Measurements from ENCODE around the gene ACOT13.
A peak's percentile ranks its signal among the peaks of the same experiment; 100 is the strongest.
"Not testable (repeated sequence)": the region's sequence is repeated elsewhere in the genome, so short reads cannot be mapped to it uniquely, and the experiment has no call there.

ACOT13 gene

DNA sequence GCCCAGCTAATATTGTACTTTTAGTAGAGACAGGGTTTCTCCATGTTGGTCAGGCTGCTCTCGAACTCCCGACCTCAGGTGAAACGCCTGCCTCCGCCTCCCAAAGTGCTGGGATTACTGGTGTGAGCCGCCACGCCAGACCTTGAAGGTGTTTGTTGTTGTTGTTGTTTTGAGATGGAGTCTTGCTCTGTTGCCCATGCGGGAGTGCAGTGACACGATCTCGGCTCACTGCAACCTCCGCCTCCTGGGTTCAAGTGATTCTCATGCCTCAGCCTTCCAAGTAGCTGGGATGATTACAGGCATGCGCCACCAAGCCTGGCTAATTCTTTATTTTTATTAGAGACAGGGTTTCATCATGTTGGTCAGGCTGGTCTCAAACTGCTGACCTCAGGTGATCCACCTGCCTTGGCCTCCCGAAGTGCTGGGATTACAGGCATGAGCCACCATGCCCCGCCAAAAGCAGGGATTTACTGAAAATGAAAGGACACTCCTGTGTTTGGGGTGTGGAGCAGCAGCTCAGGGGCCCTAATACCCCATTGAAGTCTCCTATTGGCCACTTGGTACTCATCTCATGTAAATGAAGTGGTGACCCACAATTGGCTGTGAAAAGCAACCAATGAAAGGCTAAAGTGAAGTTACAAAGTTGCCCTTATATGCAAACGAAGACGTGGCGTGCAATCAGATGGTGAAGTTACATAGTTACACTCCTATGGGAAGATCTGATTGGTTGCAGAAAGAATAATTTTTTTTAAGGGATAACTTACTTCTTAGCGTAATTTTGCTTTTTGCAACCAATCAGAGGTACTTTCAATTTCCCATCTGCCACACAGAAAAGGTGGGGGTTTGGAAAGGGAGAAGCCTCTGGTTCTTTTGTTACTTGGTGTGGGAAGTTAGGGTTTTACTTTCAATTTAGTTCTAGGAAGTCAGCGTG lies 1.5 kb downstream of the ACOT13 start:
- H3K27me3 Mint-ChIP-seq; H3K27ac Mint-ChIP-seq; ATAC-seq (ENCODE audit: low read depth); H3K9me3 Mint-ChIP-seq; DNase-seq (ENCODE audit: low spot score in 2 of 2): not testable (repeated sequence)
- Mint-ChIP-seq H3K4me1 (peaks cover 27% of the 10 kb centered on the region), H3K36me3 (peaks cover 15% of the 10 kb centered on the region), H3K4me3 (peak overlapping the region; percentile 99)

DNA sequence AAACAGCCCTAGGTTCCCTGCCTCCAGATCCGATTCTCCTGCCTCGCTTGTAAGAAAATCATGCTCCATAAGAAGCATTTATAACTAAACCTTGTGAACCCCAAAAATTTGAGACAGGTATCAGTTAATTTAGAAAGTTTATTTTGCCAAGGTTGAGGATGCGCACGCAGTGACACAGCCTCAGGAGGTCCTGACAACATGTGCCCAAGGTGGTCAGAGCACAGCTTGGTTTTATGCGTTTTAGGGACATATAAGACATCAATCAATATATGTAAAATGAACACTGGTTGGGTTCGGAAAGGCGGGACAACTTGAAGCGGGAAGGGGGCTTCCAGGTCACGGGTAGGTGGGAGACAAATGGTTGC lies 2.1 kb downstream of the ACOT13 start:
- H3K27me3 Mint-ChIP-seq, result no peaks in the 10 kb centered on the region
- ATAC-seq (ENCODE audit: low read depth), result no peak

DNA sequence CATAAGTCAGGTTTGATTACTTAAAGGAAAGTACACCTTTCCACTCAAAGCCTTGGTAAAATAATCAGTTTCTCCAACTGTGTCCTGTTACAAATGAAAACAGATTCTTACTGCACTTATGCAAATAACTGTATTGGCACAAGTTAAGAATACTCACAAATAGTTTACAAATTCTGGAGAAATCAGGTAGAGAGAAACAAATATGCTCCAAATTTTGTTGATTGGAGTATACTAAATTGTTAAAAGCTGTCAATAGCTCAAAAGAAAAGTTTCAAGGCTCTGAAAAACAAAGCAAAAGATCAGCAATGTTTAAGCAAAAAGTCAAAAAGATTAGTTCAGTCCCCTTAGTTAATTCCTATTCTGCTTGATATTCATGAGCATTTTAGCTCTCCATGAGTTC lies 3.6 kb downstream of the ACOT13 start:
- H3K27me3 Mint-ChIP-seq; ATAC-seq (ENCODE audit: low read depth); H3K9me3 Mint-ChIP-seq; DNase-seq (ENCODE audit: low spot score in 2 of 2); H3K27ac Mint-ChIP-seq; H3K4me3 Mint-ChIP-seq: not testable (repeated sequence)
- H3K4me1 Mint-ChIP-seq, result peaks cover 11% of the 10 kb centered on the region
- peaks cover 13% of the 10 kb centered on the region for H3K36me3 Mint-ChIP-seq

More for the DNA sequence above, 2.1 kb downstream of the ACOT13 start:
- Mint-ChIP-seq H3K9me3 (peaks cover 1% of the 10 kb centered on the region), H3K36me3 (peaks cover 12% of the 10 kb centered on the region), H3K27ac (no peak overlapping the region), H3K4me3 (no peak overlapping the region), H3K4me1 (peaks cover 23% of the 10 kb centered on the region)
- no peak for DNase-seq (ENCODE audit: low spot score in 2 of 2)

DNA sequence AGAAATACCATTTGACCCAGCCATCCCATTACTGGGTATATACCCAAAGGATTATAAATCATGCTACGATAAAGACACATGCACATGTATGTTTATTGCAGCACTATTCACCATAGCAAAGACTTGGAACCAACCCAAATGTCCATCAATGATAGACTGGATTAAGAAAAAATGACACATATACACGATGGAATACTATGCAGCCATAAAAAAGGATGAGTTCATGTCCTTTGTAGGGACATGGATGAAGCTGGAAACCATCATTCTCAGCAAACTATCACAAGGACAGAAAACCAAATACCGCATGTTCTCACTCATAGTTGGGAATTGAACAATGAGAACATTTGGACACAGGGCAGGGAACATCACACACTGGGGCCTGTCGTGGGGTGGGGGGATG lies 4.2 kb downstream of the ACOT13 start:
- not testable (repeated sequence) for H3K4me1 Mint-ChIP-seq; H3K27me3 Mint-ChIP-seq; H3K27ac Mint-ChIP-seq; H3K9me3 Mint-ChIP-seq; H3K4me3 Mint-ChIP-seq; DNase-seq (ENCODE audit: low spot score in 2 of 2); ATAC-seq (ENCODE audit: low read depth)
- H3K36me3 Mint-ChIP-seq, result peaks cover 13% of the 10 kb centered on the region

DNA sequence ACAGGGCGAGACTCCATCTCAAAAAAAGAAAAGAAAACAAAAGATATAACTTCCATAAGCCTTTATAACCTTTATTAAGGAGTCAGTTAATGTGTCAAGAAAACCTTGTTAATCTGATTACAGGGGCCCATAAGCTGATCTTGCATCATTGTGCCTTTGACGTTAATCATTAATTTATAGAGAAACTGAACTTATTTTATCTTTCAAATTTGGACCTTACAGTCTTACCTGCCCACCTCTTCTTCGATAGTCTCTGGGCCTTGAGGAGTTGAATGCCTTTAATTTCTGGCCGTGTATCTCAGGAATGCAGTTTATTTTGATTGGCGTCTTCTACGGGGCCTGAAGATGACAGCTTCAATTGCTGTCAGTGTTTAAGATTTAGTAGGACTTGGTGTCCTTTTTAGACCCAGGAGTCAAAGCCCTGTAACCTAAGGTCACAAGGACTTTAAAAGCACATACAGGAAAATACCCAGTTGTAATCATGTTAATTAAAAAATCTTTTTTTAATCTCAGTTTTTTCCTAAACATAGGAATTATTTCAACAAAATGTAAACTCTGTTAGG lies 5.8 kb downstream of the ACOT13 start:
- ATAC-seq (ENCODE audit: low read depth), result no peak
- no peak for DNase-seq (ENCODE audit: low spot score in 2 of 2)
- peaks cover 15% of the 10 kb centered on the region for H3K36me3 Mint-ChIP-seq
- peaks cover 1% of the 10 kb centered on the region for H3K9me3 Mint-ChIP-seq
- H3K27ac Mint-ChIP-seq, result no peak overlapping the region
- H3K4me3 Mint-ChIP-seq, result no peak overlapping the region
- H3K4me1 Mint-ChIP-seq, result peaks cover 2% of the 10 kb centered on the region
- no peaks in the 10 kb centered on the region for H3K27me3 Mint-ChIP-seq

DNA sequence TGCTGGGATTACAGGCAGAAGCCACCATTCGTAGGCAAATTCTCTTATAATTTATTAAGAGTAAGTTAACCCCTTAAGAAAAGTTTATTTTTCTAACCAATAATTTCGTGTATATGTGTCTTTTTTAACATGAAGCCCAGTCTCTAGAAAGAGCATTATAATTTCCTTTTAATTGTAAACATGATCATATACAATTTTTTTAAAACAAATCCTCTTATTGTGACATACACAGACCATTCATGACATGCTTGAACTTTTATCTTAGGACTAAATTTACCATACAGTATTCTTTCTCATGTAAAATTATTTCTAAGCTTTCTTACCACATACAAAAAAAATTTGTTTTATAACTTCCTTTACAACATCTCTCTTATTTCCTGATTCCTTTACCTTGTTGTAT lies 6.7 kb downstream of the ACOT13 start:
- Mint-ChIP-seq H3K27ac (no peak overlapping the region), H3K36me3 (peaks cover 15% of the 10 kb centered on the region)

DNA sequence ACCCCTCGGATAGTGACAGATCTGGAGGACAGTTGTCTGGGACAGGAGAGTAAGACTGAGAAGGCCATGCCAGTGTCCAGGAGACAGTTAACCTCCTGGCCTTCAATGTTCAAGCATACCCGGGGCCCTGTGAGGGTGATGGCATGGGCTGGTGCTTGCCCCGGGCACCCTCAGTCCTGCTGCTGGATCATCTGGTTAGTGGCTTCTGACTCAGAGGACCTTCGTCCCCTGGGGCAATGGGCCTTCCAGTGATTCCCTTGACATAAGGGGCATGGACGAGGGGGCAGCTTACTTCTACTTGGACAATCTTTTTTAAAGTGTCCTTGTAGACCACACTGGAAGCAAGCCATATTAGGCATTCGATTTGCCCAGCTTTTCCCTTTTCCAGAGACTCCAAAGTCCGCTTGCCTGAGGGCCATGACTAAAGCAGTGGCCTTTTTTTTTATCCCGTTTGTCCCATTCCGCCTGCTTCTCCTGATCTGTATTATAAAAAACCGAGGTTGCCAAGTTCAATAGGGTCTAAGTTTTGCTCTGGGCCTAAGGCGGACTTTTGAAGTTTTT lies 12.0 kb downstream of the ACOT13 start:
- H3K4me3 Mint-ChIP-seq; DNase-seq (ENCODE audit: low spot score in 2 of 2); H3K27ac Mint-ChIP-seq; ATAC-seq (ENCODE audit: low read depth); H3K4me1 Mint-ChIP-seq; H3K9me3 Mint-ChIP-seq; H3K27me3 Mint-ChIP-seq: not testable (repeated sequence)
- peaks cover 14% of the 10 kb centered on the region for H3K36me3 Mint-ChIP-seq

More for the DNA sequence above, 6.7 kb downstream of the ACOT13 start:
- Mint-ChIP-seq H3K4me1 (peaks cover 2% of the 10 kb centered on the region), H3K27me3 (no peaks in the 10 kb centered on the region), H3K9me3 (peaks cover 1% of the 10 kb centered on the region), H3K4me3 (no peak overlapping the region)
- no peak for DNase-seq (ENCODE audit: low spot score in 2 of 2)
- ATAC-seq (ENCODE audit: low read depth), result no peak

DNA sequence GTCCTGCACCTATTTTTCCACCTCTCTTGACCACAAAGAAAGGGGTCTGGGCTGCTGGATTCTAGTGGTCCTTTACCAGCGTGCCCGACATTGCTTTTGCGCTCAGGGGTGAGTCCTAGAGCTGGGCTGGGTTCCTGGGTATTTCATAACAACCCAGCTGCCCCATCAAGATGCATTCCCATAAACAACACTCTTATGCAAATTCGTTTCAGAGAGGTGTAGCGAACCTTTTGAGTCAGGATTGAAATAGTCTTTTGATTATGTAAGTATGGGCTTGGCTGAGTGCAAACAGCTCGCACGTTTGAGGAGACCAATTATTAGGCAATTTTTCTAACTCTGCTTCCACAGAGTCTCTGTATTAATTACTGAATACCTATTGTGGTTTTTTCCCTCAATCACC lies 13.7 kb downstream of the ACOT13 start:
- DNase-seq (ENCODE audit: low spot score in 2 of 2) (no peak), ATAC-seq (ENCODE audit: low read depth) (no peak)
- Mint-ChIP-seq H3K9me3 (no peaks in the 10 kb centered on the region), H3K27me3 (no peaks in the 10 kb centered on the region), H3K27ac (no peak overlapping the region), H3K4me1 (peaks cover 9% of the 10 kb centered on the region), H3K36me3 (peaks cover 11% of the 10 kb centered on the region), H3K4me3 (no peak overlapping the region)

DNA sequence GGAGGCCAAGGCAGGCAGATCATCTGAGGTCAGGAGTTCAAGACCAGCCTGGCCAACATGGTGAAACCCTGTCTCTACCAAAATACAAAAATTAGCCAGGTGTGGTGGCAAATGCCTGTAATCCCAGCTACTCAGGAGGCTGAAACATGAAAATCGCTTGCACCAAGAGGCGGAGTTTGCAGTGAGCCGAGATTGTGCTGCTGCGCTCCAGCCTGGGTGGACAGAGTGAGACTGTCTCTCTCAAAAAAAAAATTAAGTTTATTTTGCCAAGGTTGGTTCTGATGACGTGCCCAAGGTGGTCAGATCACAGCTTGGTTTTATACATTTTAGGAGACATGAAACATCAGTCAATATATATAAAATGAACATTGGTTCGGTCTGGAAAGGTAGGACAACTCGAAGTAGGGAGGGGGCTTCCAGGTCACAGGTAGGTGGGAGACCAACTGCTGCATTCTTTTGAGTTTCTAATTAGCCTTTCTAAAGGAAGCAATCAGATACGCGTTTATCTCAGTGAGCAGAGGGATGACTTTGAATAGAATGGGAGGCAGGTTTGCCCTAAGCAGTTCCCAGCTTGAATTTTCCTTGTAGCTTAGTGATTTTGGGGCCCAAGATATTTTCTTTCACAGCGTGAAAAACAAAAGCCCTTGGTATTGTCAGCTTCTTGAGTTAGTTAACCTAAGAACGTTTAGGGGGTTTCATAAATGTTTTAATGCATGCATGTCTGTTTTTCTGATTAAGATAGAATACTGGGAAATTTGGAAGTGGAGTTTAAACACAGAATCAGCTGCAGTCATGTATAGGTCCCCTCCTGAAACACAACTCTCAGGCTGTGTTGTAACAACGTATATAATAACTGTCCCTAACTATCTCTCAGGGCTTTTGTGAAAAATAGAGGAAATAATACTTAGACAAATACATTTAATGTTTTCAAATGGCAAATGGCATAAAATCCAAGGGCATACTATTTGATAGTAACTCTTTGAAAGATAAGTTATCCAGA lies 16.7 kb downstream of the ACOT13 start:
- H3K36me3 Mint-ChIP-seq, result peaks cover 17% of the 10 kb centered on the region
- H3K27me3 Mint-ChIP-seq, result no peaks in the 10 kb centered on the region
- no peak overlapping the region for H3K4me3 Mint-ChIP-seq
- ATAC-seq (ENCODE audit: low read depth), result no peak
- no peaks in the 10 kb centered on the region for H3K9me3 Mint-ChIP-seq
- no peak overlapping the region for H3K27ac Mint-ChIP-seq
- H3K4me1 Mint-ChIP-seq, result peaks cover 7% of the 10 kb centered on the region
- DNase-seq (ENCODE audit: low spot score in 2 of 2), result no peak

DNA sequence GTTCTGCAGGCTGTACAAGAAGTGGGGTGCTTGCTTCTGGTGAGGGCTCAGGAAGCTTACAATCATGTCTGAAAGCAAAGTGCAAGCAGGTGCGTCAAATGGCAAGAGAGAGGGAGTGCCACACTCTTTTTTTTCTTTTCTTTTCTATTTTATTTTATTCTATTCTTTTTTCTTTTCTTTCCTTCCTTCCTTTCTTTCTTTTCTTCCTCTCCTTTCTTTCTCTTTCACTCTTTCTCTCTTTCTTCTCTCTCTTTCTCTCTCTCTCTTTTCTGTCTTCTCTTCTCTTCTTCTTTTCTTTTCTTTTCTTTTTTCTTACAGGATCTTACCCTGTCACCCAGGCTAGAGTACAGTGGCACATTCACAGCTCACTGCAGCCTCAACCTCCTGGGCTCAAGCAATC lies 19.5 kb downstream of the ACOT13 start:
- no peak overlapping the region for H3K4me3 Mint-ChIP-seq
- DNase-seq (ENCODE audit: low spot score in 2 of 2) (no peak), ATAC-seq (ENCODE audit: low read depth) (no peak)
- H3K27me3 Mint-ChIP-seq, result no peaks in the 10 kb centered on the region
- peaks cover 16% of the 10 kb centered on the region for H3K36me3 Mint-ChIP-seq
- H3K9me3 Mint-ChIP-seq, result no peaks in the 10 kb centered on the region
- H3K4me1 Mint-ChIP-seq, result peaks cover 3% of the 10 kb centered on the region
- no peak overlapping the region for H3K27ac Mint-ChIP-seq

DNA sequence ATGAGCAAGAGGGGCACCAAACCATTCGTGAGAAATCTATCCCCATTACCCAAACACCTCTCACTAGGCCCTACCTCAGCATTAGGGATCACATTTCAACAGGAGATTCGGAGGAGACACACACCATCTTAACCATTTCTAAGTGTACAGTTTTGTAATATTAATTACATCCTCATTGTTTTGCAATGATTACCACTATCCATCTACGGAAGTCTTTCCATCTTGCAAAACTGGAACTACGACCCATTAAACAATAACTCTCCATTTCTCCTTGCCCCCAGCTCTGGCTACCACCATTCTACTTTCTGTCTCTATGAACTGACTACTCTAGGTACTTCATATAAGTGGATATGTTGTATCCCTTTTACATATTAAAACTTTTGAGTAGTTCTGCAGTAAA lies 20.1 kb downstream of the ACOT13 start:
- Mint-ChIP-seq H3K27ac (no peak overlapping the region), H3K4me3 (no peak overlapping the region), H3K36me3 (peaks cover 13% of the 10 kb centered on the region), H3K27me3 (no peaks in the 10 kb centered on the region), H3K4me1 (no peaks in the 10 kb centered on the region), H3K9me3 (no peaks in the 10 kb centered on the region)
- no peak for ATAC-seq (ENCODE audit: low read depth)
- DNase-seq (ENCODE audit: low spot score in 2 of 2), result no peak

DNA sequence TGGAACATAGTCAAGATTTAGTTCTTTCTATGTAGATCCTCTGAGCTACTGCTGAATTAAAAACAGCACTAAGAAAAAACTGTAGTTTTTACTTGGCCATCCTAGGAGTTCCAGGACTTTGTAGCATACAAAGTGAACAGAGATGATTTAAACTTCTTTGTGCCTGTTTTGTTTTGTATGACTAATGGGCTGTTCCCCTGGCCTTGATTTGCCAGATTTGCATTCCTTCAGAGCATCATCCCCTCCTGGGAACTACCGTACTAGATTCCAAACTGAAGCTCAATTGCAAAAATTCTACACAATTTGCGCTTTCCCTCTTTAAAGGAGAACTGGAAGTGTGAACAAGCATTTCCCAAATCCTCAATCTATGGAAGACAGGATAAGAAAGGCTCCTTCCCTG lies 23.1 kb downstream of the ACOT13 start:
- Mint-ChIP-seq H3K27me3 (no peaks in the 10 kb centered on the region), H3K27ac (no peak overlapping the region), H3K4me1 (no peaks in the 10 kb centered on the region), H3K9me3 (no peaks in the 10 kb centered on the region), H3K36me3 (peaks cover 8% of the 10 kb centered on the region), H3K4me3 (no peak overlapping the region)
- DNase-seq (ENCODE audit: low spot score in 2 of 2), result no peak
- no peak for ATAC-seq (ENCODE audit: low read depth)

DNA sequence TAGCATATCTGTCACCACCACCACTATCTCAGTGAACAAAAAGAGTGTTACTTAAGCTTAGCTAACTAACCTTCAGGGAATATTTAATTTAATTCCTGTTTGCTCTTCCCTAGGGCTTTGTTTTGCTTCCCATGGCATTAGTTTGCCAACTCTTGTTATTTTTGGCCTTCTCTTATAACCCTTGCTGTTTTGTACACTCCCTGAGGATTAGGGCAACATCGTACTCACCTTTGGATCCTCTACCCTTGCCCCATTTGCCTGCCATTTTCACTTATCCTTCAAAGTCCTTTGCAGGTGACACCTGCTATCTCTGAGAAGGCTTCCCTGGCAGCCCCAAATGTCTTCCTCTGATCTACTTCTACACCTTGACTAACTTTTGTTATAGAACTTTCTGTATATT lies 23.7 kb downstream of the ACOT13 start:
- no peak overlapping the region for H3K4me3 Mint-ChIP-seq
- H3K27me3 Mint-ChIP-seq, result no peaks in the 10 kb centered on the region
- DNase-seq (ENCODE audit: low spot score in 2 of 2) (no peak), ATAC-seq (ENCODE audit: low read depth) (no peak)
- H3K4me1 Mint-ChIP-seq, result peaks cover 2% of the 10 kb centered on the region
- H3K36me3 Mint-ChIP-seq, result peaks cover 8% of the 10 kb centered on the region
- H3K27ac Mint-ChIP-seq, result no peak overlapping the region
- no peaks in the 10 kb centered on the region for H3K9me3 Mint-ChIP-seq

Data from memory B cell (primary cell).